SIG-M5 (cell line): Measurements from ENCODE around the gene CHMP6.
"Not testable (repeated sequence)": the region's sequence is repeated elsewhere in the genome, so short reads cannot be mapped to it uniquely, and the experiment has no call there.

Source experiments
- DNase-seq: peaks from one replicate; lab custom pipeline; 2025; lab: John Stamatoyannopoulos, UW

The CHMP6 gene

GRCh38 chr17:81012574-81013447, 21.2 kb downstream of the CHMP6 start:
- DNase-seq = no peak

GRCh38 chr17:81013642-81014041, 22.0 kb downstream of the CHMP6 start:
- DNase-seq = no peak

GRCh38 chr17:81015136-81015535, 23.5 kb downstream of the CHMP6 start:
- DNase-seq = no peak

GRCh38 chr17:81016575-81016974, 24.9 kb downstream of the CHMP6 start:
- DNase-seq = no peak

- DNase-seq = not testable (repeated sequence)
Measured at GRCh38 chr17:81017330-81017729, 25.7 kb downstream of the CHMP6 start.

GRCh38 chr17:81018044-81018802, 26.6 kb downstream of the CHMP6 start:
- no peak for DNase-seq

GRCh38 chr17:81019563-81020442, 28.2 kb downstream of the CHMP6 start:
- no peak for DNase-seq

- DNase-seq = no peak
Measured at GRCh38 chr17:81020443-81020766, 28.8 kb downstream of the CHMP6 start.

- no peak for DNase-seq
Measured at GRCh38 chr17:81020767-81021497, 29.3 kb downstream of the CHMP6 start.

GRCh38 chr17:81021531-81022343, 30.1 kb downstream of the CHMP6 start:
- DNase-seq = no peak

- DNase-seq = no peak
Measured at GRCh38 chr17:81022344-81022676, 30.7 kb downstream of the CHMP6 start.

GRCh38 chr17:81025065-81025740, 33.6 kb downstream of the CHMP6 start:
- no peak for DNase-seq

GRCh38 chr17:81025741-81026129, 34.1 kb downstream of the CHMP6 start:
- no peak for DNase-seq

GRCh38 chr17:81026266-81027036, 34.8 kb downstream of the CHMP6 start:
- DNase-seq = no peak

- no peak for DNase-seq
Measured at GRCh38 chr17:81027038-81027437, 35.4 kb downstream of the CHMP6 start.

- no peak for DNase-seq
Measured at GRCh38 chr17:81027591-81028505, 36.2 kb downstream of the CHMP6 start.

GRCh38 chr17:81028506-81028858, 36.8 kb downstream of the CHMP6 start:
- DNase-seq = no peak

GRCh38 chr17:81029859-81030258, 38.2 kb downstream of the CHMP6 start:
- DNase-seq = no peak

GRCh38 chr17:81030312-81030711, 38.7 kb downstream of the CHMP6 start:
- DNase-seq = not testable (repeated sequence)
